Gastrocnemius medialis (tissue), 4 donors: Measurements from ENCODE around the gene NRF1. TPM values are rescaled to one million over a fixed set of nuclear protein-coding genes. Genes with fewer than 3 reads are reported as not detected.

Experiments
- ATAC-seq, 2 donors: fragments of 150-250 bp; one replicate each; pipeline ENCODE4 v1.9.1; 2016
- DNase-seq, 2 donors: peaks; one replicate each; pipeline ENCODE4 v3.0.0-alpha.2; 2019
- H3K27ac ChIP-seq, 4 donors: fragments of 200-600 bp; sonication (generic); 1 replicate in 1 of 4; 2 replicates in 3 of 4; pipeline ENCODE4 v1.5.1; 2016 to 2018; ENCODE audit warnings: mild to moderate bottlenecking in 2 of 4, moderate library complexity in 1 of 4
- H3K27me3 ChIP-seq, 3 donors: fragments of 200-600 bp; sonication (generic) in 2 of 3; 1 replicate in 1 of 3; 2 replicates in 2 of 3; pipeline versions ENCODE4 v1.5.1 to v1.6.0; 2016 to 2019; ENCODE audit warnings: mild to moderate bottlenecking in 1 of 3, moderate library complexity in 1 of 3
- H3K36me3 ChIP-seq, 2 donors: fragments of 200-600 bp; sonication (generic) in 1 of 2; one replicate each; pipeline ENCODE4 v1.5.1; 2017 to 2018
- H3K4me1 ChIP-seq, 2 donors: fragments of 200-600 bp; sonication (generic) in 1 of 2; one replicate each; pipeline ENCODE4 v1.5.1; 2016 to 2017; ENCODE audit warnings: mild to moderate bottlenecking in 2 of 2
- H3K4me3 ChIP-seq, 4 donors: fragments of 200-600 bp; sonication (generic) in 3 of 4; 1 replicate in 1 of 4; 2 replicates in 3 of 4; pipeline ENCODE4 v1.5.1; 2016 to 2019; ENCODE audit warnings: mild to moderate bottlenecking in 2 of 4
- H3K9me3 ChIP-seq, 3 donors: fragments of 200-600 bp; sonication (generic) in 2 of 3; 1 replicate in 1 of 3; 2 replicates in 2 of 3; pipeline ENCODE4 v1.5.1; 2016 to 2019
- CTCF ChIP-seq, 5 experiments: fragments of 450-650 bp in 3 of 5; fragments of 200-600 bp in 2 of 5; sonication (generic) in 2 of 5; IDR thresholded peaks in 4 of 5; conservative IDR thresholded peaks in 1 of 5; 1 replicate in 4 of 5; 2 replicates in 1 of 5; pipeline ENCODE4 v1.5.1; 2016 to 2019; ENCODE audit warnings: antibody characterized with exemption in 5 of 5, mild to moderate bottlenecking in 3 of 5, moderate library complexity in 3 of 5
- POLR2A ChIP-seq, 2 donors: fragments of 450-650 bp; IDR thresholded peaks; one replicate each; pipeline ENCODE4 v1.6.1; 2017; ENCODE audit warnings: antibody characterized with exemption in 2 of 2, mild to moderate bottlenecking in 2 of 2, moderate library complexity in 2 of 2
- in situ Hi-C, 4 donors: fragments of 200-750 bp; cut with MboI; loops; one replicate each; pipeline versions ENCODE4 v1.15.0 to v1.8.0; 2017; ENCODE audit warnings: low sequenced_read_pairs in 4 of 4
- intact Hi-C: fragments of 100-400 bp; cut with DNase I; formaldehyde crosslinking; loops from one replicate; pipeline ENCODE4 v1.15.1; 2023; ENCODE audit warnings: low total_unique reads
- total RNA-seq, 4 donors: library from RNA; depleted of rRNA; stranded (reverse); fragments of >200 nt; gene quantifications; one replicate each; pipeline versions ENCODE4 v1.1.0 to v1.2.3, GENCODE V29; 2016

The NRF1 gene
- total RNA-seq, 4 donors from 2014 or later, result 11.3 to 26.3 (median 18.0) TPM

GRCh38 chr7:129784783-129785684 is 173.5 kb downstream of the NRF1 start:
- TF ChIP-seq CTCF (IDR thresholded peaks at IDR 0.05 in 4 of 5, conservative IDR thresholded peaks at IDR 0.05 in 1 of 5) (no peak), POLR2A (IDR thresholded peaks at IDR 0.05) (no peak)
- in situ Hi-C loops, result no loop called here
- no peak for DNase-seq
- H3K4me3 ChIP-seq, result peak overlapping the region in 3 of 4 donors; percentile 1 to 35 (median 21)
- no peak overlapping the region for H3K27ac ChIP-seq
- H3K9me3 ChIP-seq, result no peaks in the 10 kb centered on the region
- ATAC-seq, result no peak
- peaks cover 63 to 71% (median 69%) of the 10 kb centered on the region in 3 donors for H3K27me3 ChIP-seq
- no peaks in the 10 kb centered on the region for H3K36me3 ChIP-seq
- intact Hi-C loops, result no loop called here
- peaks cover 28 to 29% of the 10 kb centered on the region in 2 donors for H3K4me1 ChIP-seq

- no peak for TF ChIP-seq CTCF (IDR thresholded peaks at IDR 0.05 in 4 of 5, conservative IDR thresholded peaks at IDR 0.05 in 1 of 5)
- Histone ChIP-seq H3K4me3 (peak overlapping the region in 1 of 4 donors; percentile 35), H3K36me3 (no peaks in the 10 kb centered on the region), H3K27ac (no peak overlapping the region), H3K9me3 (no peaks in the 10 kb centered on the region), H3K4me1 (peaks cover 22% of the 10 kb centered on the region in 2 donors), H3K27me3 (peaks cover 56 to 63% (median 62%) of the 10 kb centered on the region in 3 donors)
- DNase-seq (no peak), ATAC-seq (no peak)
- intact Hi-C loops, result no loop called here
- in situ Hi-C loops, result no loop called here
Measured at GRCh38 chr7:129785685-129786514, 174.4 kb downstream of the NRF1 start.

GRCh38 chr7:129786825-129787563 is 175.5 kb downstream of the NRF1 start:
- H3K27ac ChIP-seq, result no peak overlapping the region
- H3K36me3 ChIP-seq, result no peaks in the 10 kb centered on the region
- intact Hi-C loops, result no loop called here
- ATAC-seq (no peak), DNase-seq (no peak)
- H3K4me3 ChIP-seq, result no peak overlapping the region
- peaks cover 12 to 16% of the 10 kb centered on the region in 2 donors for H3K4me1 ChIP-seq
- H3K9me3 ChIP-seq, result no peaks in the 10 kb centered on the region
- TF ChIP-seq POLR2A (IDR thresholded peaks at IDR 0.05), result no peak
- TF ChIP-seq CTCF (IDR thresholded peaks at IDR 0.05 in 4 of 5, conservative IDR thresholded peaks at IDR 0.05 in 1 of 5), result no peak
- in situ Hi-C loops, result no loop called here
- H3K27me3 ChIP-seq, result peaks cover 45 to 52% (median 51%) of the 10 kb centered on the region in 3 donors

GRCh38 chr7:129789000-129789399 is 177.5 kb downstream of the NRF1 start:
- in situ Hi-C loops (no loop called here), intact Hi-C loops (no loop called here)
- TF ChIP-seq POLR2A (IDR thresholded peaks at IDR 0.05) (no peak), CTCF (IDR thresholded peaks at IDR 0.05 in 4 of 5, conservative IDR thresholded peaks at IDR 0.05 in 1 of 5) (no peak)
- no peak for DNase-seq
- no peaks in the 10 kb centered on the region for H3K9me3 ChIP-seq
- no peak overlapping the region for H3K4me3 ChIP-seq
- peaks cover 9 to 12% of the 10 kb centered on the region in 2 donors for H3K4me1 ChIP-seq
- no peak for ATAC-seq
- H3K27me3 ChIP-seq, result peaks cover 25 to 32% (median 31%) of the 10 kb centered on the region in 3 donors
- H3K36me3 ChIP-seq, result no peaks in the 10 kb centered on the region
- H3K27ac ChIP-seq, result no peak overlapping the region
